ENCODE results near the gene RDM1.

GRCh38 chr17:35875072-35875799 is 55.3 kb downstream of the RDM1 start:
- TF ChIP-seq EZH2phosphoT487 (IDR thresholded peaks at IDR 0.05; ENCODE audit: low read depth), result no peak
- TF ChIP-seq CTCF (IDR thresholded peaks at IDR 0.05; ENCODE audit: low read depth, low read length), result no peak
